Stomach (tissue), 9 donors: Measurements from ENCODE around the gene CLCA2. TPM values are rescaled to one million over a fixed set of nuclear protein-coding genes. Genes with fewer than 3 reads are reported as not detected.

Source experiments
- DNase-seq, 2 donors: peaks; one replicate each; pipeline versions ENCODE4 v3.0.0 to v3.0.0-alpha.2; 2013 to 2019
- H3K27ac ChIP-seq, 5 donors: fragments of 200-600 bp in 4 of 5; sonication (generic) in 4 of 5; one replicate each; pipeline ENCODE4 v1.5.1; 2013 to 2019; ENCODE audit warnings: mild to moderate bottlenecking in 1 of 5, moderate library complexity in 1 of 5
- H3K27me3 ChIP-seq, 3 donors: fragments of 200-600 bp; sonication (generic); one replicate each; pipeline ENCODE4 v1.5.1; 2017 to 2019; ENCODE audit warnings: mixed run types in 1 of 3
- H3K36me3 ChIP-seq, 4 donors: fragments of 200-600 bp; sonication (generic); 1 replicate in 3 of 4; 2 replicates in 1 of 4; pipeline ENCODE4 v1.5.1; 2016 to 2019
- H3K4me1 ChIP-seq, 4 donors: fragments of 200-600 bp; sonication (generic); one replicate each; pipeline ENCODE4 v1.5.1; 2016 to 2019
- H3K4me3 ChIP-seq, 4 donors: fragments of 200-600 bp; sonication (generic) in 3 of 4; one replicate each; pipeline ENCODE4 v1.5.1; 2016 to 2019; ENCODE audit warnings: mild to moderate bottlenecking in 1 of 4
- H3K9me3 ChIP-seq, 4 donors: fragments of 200-600 bp; sonication (generic); one replicate each; pipeline ENCODE4 v1.5.1; 2016 to 2019
- EP300 ChIP-seq: sonication (generic); formaldehyde crosslinking; IDR thresholded peaks from one replicate; pipeline ENCODE4 v1.6.1; 2017; ENCODE audit warnings: antibody characterized with exemption
- POLR2A ChIP-seq, 4 donors: fragments of 450-650 bp; IDR thresholded peaks; one replicate each; pipeline ENCODE4 v1.6.1; 2016; ENCODE audit warnings: antibody characterized with exemption in 4 of 4, control low read depth in 2 of 4, mild to moderate bottlenecking in 1 of 4, moderate library complexity in 1 of 4
- POLR2AphosphoS5 ChIP-seq, 3 donors: sonication (generic); formaldehyde crosslinking; IDR thresholded peaks; one replicate each; pipeline ENCODE4 v1.6.1; 2016; ENCODE audit warnings: antibody characterized with exemption in 3 of 3
- WGBS, 5 donors: extraction: QIAGEN DNeasy Blood & Tissue Kit in 3 of 5; methylation state at CpG; one replicate each; pipeline versions ENCODE4 v1.1.5 to v1.1.7; 2013 to 2018; 5-methylcytosine and 5-hydroxymethylcytosine counted together
- intact Hi-C: fragments of 100-400 bp; cut with DNase I; formaldehyde crosslinking; loops from one replicate; pipeline ENCODE4 v1.15.1; 2023; ENCODE audit warnings: low total_unique reads
- polyA plus RNA-seq, 3 donors: library from polyadenylated mRNA; stranded (reverse); fragments of 200-250 nt; gene quantifications; one replicate each; pipeline ENCODE4 v1.2.3, GENCODE V29; 2013
- total RNA-seq, 5 donors: library from RNA; depleted of rRNA; stranded (reverse); fragments of >200 nt; gene quantifications; one replicate each; pipeline versions ENCODE4 v1.1.0 to v1.2.3, GENCODE V29; 2014 to 2016
- TF ChIP-seq, protein P1 (sequence below), 7 experiments: fragments of 450-650 bp in 4 of 7; fragments of 200-600 bp in 3 of 7; sonication (generic) in 3 of 7; IDR thresholded peaks; one replicate each; pipeline ENCODE4 v1.5.1; 2016 to 2019; ENCODE audit warnings: antibody characterized with exemption in 7 of 7, control low read depth in 2 of 7, mild to moderate bottlenecking in 1 of 7
- donor health status: healthy with polysubstance abuse.
- donor health status: Bipolar disorder and iron deficiency.
- donor health status: healthy.

The CLCA2 gene
- total and polyA plus RNA-seq, 8 donors = 4.1 to 34.8 TPM; not detected in 6

DNA sequence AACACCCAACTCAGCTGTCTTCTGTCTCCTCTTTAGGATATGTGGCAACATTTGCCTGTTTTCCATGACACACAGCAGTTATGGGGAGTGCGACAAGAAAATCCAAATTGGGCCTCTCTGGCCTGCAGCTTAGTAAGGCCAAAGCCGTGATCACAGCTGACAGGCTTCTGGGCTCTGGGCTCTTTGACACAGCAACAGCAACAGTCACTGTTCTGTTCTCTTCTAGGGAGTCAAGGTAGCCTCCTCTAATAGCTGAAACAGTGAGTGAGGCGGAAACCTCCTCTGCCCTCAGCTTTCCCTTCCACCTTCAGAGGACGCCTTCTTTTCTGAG lies 63.8 kb downstream of the CLCA2 start:
- intact Hi-C loops = no loop called here
- Histone ChIP-seq H3K27ac (no peak overlapping the region), H3K4me3 (no peak overlapping the region), H3K4me1 (no peaks in the 10 kb centered on the region), H3K36me3 (no peaks in the 10 kb centered on the region), H3K9me3 (no peaks in the 10 kb centered on the region), H3K27me3 (no peaks in the 10 kb centered on the region)
- TF ChIP-seq, protein P1, sequence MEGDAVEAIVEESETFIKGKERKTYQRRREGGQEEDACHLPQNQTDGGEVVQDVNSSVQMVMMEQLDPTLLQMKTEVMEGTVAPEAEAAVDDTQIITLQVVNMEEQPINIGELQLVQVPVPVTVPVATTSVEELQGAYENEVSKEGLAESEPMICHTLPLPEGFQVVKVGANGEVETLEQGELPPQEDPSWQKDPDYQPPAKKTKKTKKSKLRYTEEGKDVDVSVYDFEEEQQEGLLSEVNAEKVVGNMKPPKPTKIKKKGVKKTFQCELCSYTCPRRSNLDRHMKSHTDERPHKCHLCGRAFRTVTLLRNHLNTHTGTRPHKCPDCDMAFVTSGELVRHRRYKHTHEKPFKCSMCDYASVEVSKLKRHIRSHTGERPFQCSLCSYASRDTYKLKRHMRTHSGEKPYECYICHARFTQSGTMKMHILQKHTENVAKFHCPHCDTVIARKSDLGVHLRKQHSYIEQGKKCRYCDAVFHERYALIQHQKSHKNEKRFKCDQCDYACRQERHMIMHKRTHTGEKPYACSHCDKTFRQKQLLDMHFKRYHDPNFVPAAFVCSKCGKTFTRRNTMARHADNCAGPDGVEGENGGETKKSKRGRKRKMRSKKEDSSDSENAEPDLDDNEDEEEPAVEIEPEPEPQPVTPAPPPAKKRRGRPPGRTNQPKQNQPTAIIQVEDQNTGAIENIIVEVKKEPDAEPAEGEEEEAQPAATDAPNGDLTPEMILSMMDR (IDR thresholded peaks at IDR 0.05) = no peak
- TF ChIP-seq EP300 (no peak), POLR2AphosphoS5 (IDR thresholded peaks at IDR 0.05) (no peak), POLR2A (IDR thresholded peaks at IDR 0.05) (no peak)
- WGBS, 5 donors = 89 to 94% (median 93%) methylated on average over 4 of the region's 4 CpGs
- DNase-seq = no peak

DNA sequence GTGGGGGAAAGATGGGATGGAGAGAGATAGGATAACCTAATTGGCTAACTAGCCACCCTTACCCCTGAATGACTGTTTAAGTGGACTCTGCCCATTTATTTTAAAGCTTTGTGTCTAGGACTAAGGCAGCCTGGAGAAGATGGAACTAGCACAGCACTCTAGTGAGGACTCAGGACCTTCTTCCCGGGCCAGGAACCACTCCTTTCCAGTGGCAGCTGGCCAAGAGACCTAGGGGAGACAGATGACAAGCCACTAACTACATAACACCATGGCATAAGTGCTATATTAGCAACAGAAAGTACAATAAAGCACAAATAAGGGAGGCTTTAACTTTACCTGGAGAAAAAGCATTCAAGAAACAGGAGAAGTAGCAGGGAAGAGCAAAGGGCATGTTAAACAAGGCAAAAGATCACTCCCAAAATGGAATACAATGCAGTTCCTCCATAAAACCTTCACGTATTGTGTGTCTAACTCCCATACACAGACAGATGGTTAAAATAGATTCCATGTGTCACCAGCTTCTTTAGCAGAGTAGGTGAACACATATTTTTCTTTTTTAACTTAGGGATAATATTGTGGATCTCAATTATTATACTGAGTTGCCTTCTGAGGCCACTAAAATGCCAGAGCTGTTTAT lies 65.4 kb downstream of the CLCA2 start:
- WGBS, 5 donors = 41 to 63% (median 52%) methylated on average over 2 of the region's 2 CpGs
- Histone ChIP-seq H3K27me3 (no peaks in the 10 kb centered on the region), H3K9me3 (no peaks in the 10 kb centered on the region), H3K27ac (no peak overlapping the region), H3K4me3 (no peak overlapping the region), H3K36me3 (no peaks in the 10 kb centered on the region), H3K4me1 (no peaks in the 10 kb centered on the region)
- intact Hi-C loops = no loop called here
- TF ChIP-seq POLR2AphosphoS5 (IDR thresholded peaks at IDR 0.05) (no peak), POLR2A (IDR thresholded peaks at IDR 0.05) (no peak), EP300 (no peak)
- TF ChIP-seq, protein P1 (IDR thresholded peaks at IDR 0.05) = no peak
- DNase-seq = no peak

DNA sequence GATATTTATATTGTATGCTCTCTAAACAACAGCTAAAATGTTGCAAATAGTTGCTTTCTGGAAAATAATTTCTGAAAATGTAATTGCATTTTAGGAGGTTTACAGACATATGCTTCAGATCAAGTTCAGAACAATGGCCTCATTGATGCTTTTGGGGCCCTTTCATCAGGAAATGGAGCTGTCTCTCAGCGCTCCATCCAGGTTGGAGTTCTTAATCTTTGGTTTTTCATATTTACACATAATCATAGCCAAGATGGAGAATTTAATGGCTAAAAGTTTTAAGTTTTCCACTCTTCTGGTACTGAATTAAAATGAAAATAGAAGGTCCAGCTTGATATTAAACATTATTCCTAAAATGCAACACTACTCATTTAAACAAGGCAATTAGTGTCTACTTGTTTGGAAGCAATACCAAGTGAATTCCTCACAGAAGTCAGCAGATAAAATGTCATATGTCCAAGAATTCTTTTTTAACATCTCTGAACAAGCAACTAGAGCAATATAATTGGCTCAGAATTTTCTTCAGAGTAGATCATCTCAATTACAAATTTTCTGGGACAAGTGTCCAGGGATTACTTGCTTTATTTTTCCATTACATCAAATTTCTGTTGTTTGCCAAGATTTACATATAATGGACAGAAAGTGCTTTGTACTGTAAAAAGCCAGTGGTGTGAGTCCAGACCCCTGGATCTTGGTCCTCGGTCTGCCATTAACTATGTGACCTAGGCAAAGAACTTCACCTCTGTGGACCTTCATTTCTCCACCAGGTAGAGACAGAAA lies 67.4 kb downstream of the CLCA2 start:
- H3K4me3 ChIP-seq = no peak overlapping the region
- H3K27me3 ChIP-seq = no peaks in the 10 kb centered on the region
- H3K4me1 ChIP-seq = no peaks in the 10 kb centered on the region
- TF ChIP-seq POLR2AphosphoS5 (IDR thresholded peaks at IDR 0.05) (no peak), POLR2A (IDR thresholded peaks at IDR 0.05) (no peak), EP300 (no peak)
- TF ChIP-seq, protein P1 (IDR thresholded peaks at IDR 0.05) = no peak
- H3K9me3 ChIP-seq = no peaks in the 10 kb centered on the region
- DNase-seq = no peak
- WGBS, 5 donors = 70 to 85% (median 80%) methylated on average over 2 of the region's 2 CpGs
- no peaks in the 10 kb centered on the region for H3K36me3 ChIP-seq
- H3K27ac ChIP-seq = no peak overlapping the region
- intact Hi-C loops = no loop called here

DNA sequence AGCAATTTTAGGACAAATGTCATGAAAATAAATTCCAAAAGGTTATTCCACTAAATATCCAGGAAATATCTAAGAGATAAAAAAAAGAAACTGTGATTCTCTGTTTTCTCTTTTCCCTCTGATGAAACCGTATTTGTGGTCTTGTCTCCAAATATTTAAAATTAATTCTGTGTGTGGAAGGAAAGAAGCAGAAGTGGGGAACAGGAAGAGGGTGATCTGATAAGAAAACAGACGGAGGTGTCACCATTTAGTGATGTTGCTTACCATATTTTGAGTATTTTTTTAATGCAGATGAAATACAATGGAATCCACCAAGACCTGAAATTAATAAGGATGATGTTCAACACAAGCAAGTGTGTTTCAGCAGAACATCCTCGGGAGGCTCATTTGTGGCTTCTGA lies 74.3 kb downstream of the CLCA2 start:
- DNase-seq = no peak
- H3K9me3 ChIP-seq = no peaks in the 10 kb centered on the region
- peaks cover 0 to 22% (median 7%) of the 10 kb centered on the region in 4 donors for H3K4me1 ChIP-seq
- 65 to 72% (median 69%) methylated on average over 3 of the region's 3 CpGs for WGBS, 5 donors
- no peaks in the 10 kb centered on the region for H3K36me3 ChIP-seq
- H3K27ac ChIP-seq = no peak overlapping the region
- H3K27me3 ChIP-seq = peaks cover 0 to 5% (median 0%) of the 10 kb centered on the region in 3 donors
- H3K4me3 ChIP-seq = no peak overlapping the region
- intact Hi-C loops = no loop called here
- TF ChIP-seq POLR2A (IDR thresholded peaks at IDR 0.05) (no peak), POLR2AphosphoS5 (IDR thresholded peaks at IDR 0.05) (no peak), EP300 (no peak)
- TF ChIP-seq, protein P1 (IDR thresholded peaks at IDR 0.05) = no peak
